H1 (cell line): ENCODE data around the gene PDE6B. TPM values are rescaled to one million over a fixed set of nuclear protein-coding genes. Genes with fewer than 3 reads are reported as not detected.

Source experiments
- CTCF ChIA-PET: fragments of 300-600 bp; sonication (Branson Sonifier 250); formaldehyde crosslinking; loops from one replicate; lab custom pipeline; 2021; ENCODE audit not compliant: partially characterized antibody; lab: Charles Lee
- POLR2A ChIA-PET: fragments of 300-600 bp; sonication (Branson Sonifier 250); formaldehyde crosslinking; loops from one replicate; lab custom pipeline; 2021; ENCODE audit warnings: inconsistent platforms; ENCODE audit not compliant: partially characterized antibody; lab: Charles Lee
- DNase-seq, 2 experiments: peaks; one replicate each; pipeline versions ENCODE4 v3.0.0 to v3.0.0-alpha.2; 2010 to 2022; ENCODE audit warnings: low spot score in 2 of 2, low read depth in 1 of 2, mixed read lengths in 1 of 2
- FAIRE-seq: peaks from 2 replicates; lab custom pipeline; 2011; peaks lifted over from hg19 to GRCh38; lab: Jason Lieb, UNC
- H2AFZ ChIP-seq: 2 replicates; pipeline ENCODE4 v1.8.1; 2012; ENCODE audit warnings: low read length, inconsistent platforms
- H2AK5ac ChIP-seq: 2 replicates; pipeline ENCODE4 v1.6.1; 2013; ENCODE audit warnings: low read depth, low read length
- H2BK120ac ChIP-seq: replicated peaks from 2 replicates; pipeline ENCODE3; 2013; ENCODE audit warnings: low read depth, low read length, inconsistent platforms
- H2BK12ac ChIP-seq: 2 replicates; pipeline ENCODE4 v1.6.1; 2013; ENCODE audit warnings: low read depth, low read length
- H2BK15ac ChIP-seq: 2 replicates; pipeline ENCODE4 v1.6.1; 2013; ENCODE audit warnings: low read length
- H2BK20ac ChIP-seq: 2 replicates; pipeline ENCODE4 v1.6.1; 2013; ENCODE audit warnings: low read length
- H2BK5ac ChIP-seq: 2 replicates; pipeline ENCODE4 v1.6.1; 2013; ENCODE audit warnings: low read depth, low read length
- H3K14ac ChIP-seq: 2 replicates; pipeline ENCODE4 v1.6.1; 2013; ENCODE audit warnings: inconsistent platforms; ENCODE audit not compliant: insufficient read length
- H3K18ac ChIP-seq: 2 replicates; pipeline ENCODE4 v1.6.1; 2013; ENCODE audit warnings: low read length; ENCODE audit errors: extremely low read depth
- H3K23ac ChIP-seq: 2 replicates; pipeline ENCODE4 v1.6.1; 2013; ENCODE audit warnings: inconsistent platforms; ENCODE audit not compliant: insufficient read length
- H3K23me2 ChIP-seq: 2 replicates; pipeline ENCODE4 v1.6.1; 2013; ENCODE audit warnings: low read depth, low read length
- H3K27ac ChIP-seq: 2 replicates; pipeline ENCODE4 v1.6.1; 2011; ENCODE audit warnings: low read depth, low read length, inconsistent platforms
- H3K27me3 ChIP-seq, 4 experiments: replicated peaks in 1 of 4; 1 replicate in 1 of 4; 2 replicates in 3 of 4; pipeline versions ENCODE4 v1.6.1 to v1.8.1; 2011 to 2013; ENCODE audit warnings: low read length in 3 of 4, mild to moderate bottlenecking in 3 of 4, inconsistent platforms in 2 of 4, mixed read lengths in 2 of 4, moderate library complexity in 1 of 4; ENCODE audit not compliant: control insufficient read depth in 3 of 4, insufficient read depth in 3 of 4; ENCODE audit errors: extremely low read depth in 1 of 4
- H3K36me3 ChIP-seq, 4 experiments: 2 replicates each; pipeline versions ENCODE4 v1.6.1 to v1.8.1; 2011 to 2013; ENCODE audit warnings: mild to moderate bottlenecking in 4 of 4, low read length in 3 of 4, moderate library complexity in 2 of 4, control low read depth in 1 of 4, inconsistent platforms in 1 of 4; ENCODE audit not compliant: insufficient read depth in 4 of 4, control insufficient read depth in 2 of 4
- H3K4ac ChIP-seq: replicated peaks from 2 replicates; pipeline ENCODE3; 2013; ENCODE audit warnings: low read length, low read depth, mixed read lengths, inconsistent platforms; ENCODE audit not compliant: insufficient read length
- H3K4me1 ChIP-seq, 4 experiments: replicated peaks in 1 of 4; 1 replicate in 1 of 4; 2 replicates in 3 of 4; pipeline versions ENCODE4 v1.6.1 to v1.8.1; 2011 to 2013; ENCODE audit warnings: low read length in 3 of 4, inconsistent platforms in 2 of 4, mixed read lengths in 1 of 4; ENCODE audit not compliant: insufficient read depth in 4 of 4, control insufficient read depth in 3 of 4
- H3K4me2 ChIP-seq, 2 experiments: 2 replicates each; pipeline versions ENCODE4 v1.6.1 to v1.8.1; 2011 to 2013; ENCODE audit warnings: low read depth in 2 of 2, low read length in 2 of 2, control low read depth in 1 of 2, inconsistent platforms in 1 of 2, mild to moderate bottlenecking in 1 of 2; ENCODE audit not compliant: insufficient read depth in 1 of 2
- H3K4me3 ChIP-seq, 4 experiments: fragments of 200-600, 300-600 bp in 1 of 4; sonication (generic), shearing (Covaris generic), sonication (Bioruptor Twin) in 1 of 4; 2 replicates each; pipeline versions ENCODE4 v1.5.1 to v1.8.1; 2011 to 2016; ENCODE audit warnings: low read length in 4 of 4, low read depth in 3 of 4, control low read depth in 2 of 4, inconsistent platforms in 2 of 4, mild to moderate bottlenecking in 2 of 4, mixed read lengths in 1 of 4, moderate library complexity in 1 of 4; ENCODE audit not compliant: insufficient read depth in 2 of 4; ENCODE audit errors: extremely low read depth in 1 of 4
- H3K56ac ChIP-seq: replicated peaks from 2 replicates; pipeline ENCODE3; 2013; ENCODE audit warnings: low read depth, mild to moderate bottlenecking, mixed read lengths, low read length, inconsistent platforms; ENCODE audit not compliant: insufficient read length
- H3K79me1 ChIP-seq: 2 replicates; pipeline ENCODE4 v1.6.1; 2013; ENCODE audit warnings: low read depth, low read length, control low read depth
- H3K79me2 ChIP-seq, 2 experiments: 2 replicates each; pipeline versions ENCODE4 v1.6.1 to v1.8.1; 2012 to 2013; ENCODE audit warnings: low read length in 2 of 2, mild to moderate bottlenecking in 2 of 2, inconsistent platforms in 1 of 2; ENCODE audit not compliant: insufficient read depth in 2 of 2, control insufficient read depth in 1 of 2
- H3K9ac ChIP-seq, 4 experiments: replicated peaks in 1 of 4; 1 replicate in 1 of 4; 2 replicates in 3 of 4; pipeline versions ENCODE4 v1.6.1 to v1.8.1; 2011 to 2013; ENCODE audit warnings: low read depth in 3 of 4, low read length in 3 of 4, control low read depth in 2 of 4, mild to moderate bottlenecking in 2 of 4, moderate library complexity in 2 of 4, inconsistent platforms in 1 of 4; ENCODE audit errors: extremely low read depth in 1 of 4
- H3K9me3 ChIP-seq, 2 experiments: 2 replicates each; pipeline versions ENCODE4 v1.6.1 to v1.8.1; 2012 to 2013; ENCODE audit warnings: mild to moderate bottlenecking in 2 of 2, moderate library complexity in 2 of 2, control low read depth in 1 of 2, inconsistent platforms in 1 of 2, low read depth in 1 of 2, low read length in 1 of 2, mixed read lengths in 1 of 2; ENCODE audit not compliant: insufficient read depth in 2 of 2
- H4K20me1 ChIP-seq, 2 experiments: replicated peaks in 1 of 2; 2 replicates each; pipeline versions ENCODE3 to v1.8.1; 2011 to 2013; ENCODE audit warnings: inconsistent platforms in 2 of 2, low read length in 2 of 2, mild to moderate bottlenecking in 1 of 2; ENCODE audit not compliant: insufficient read depth in 2 of 2, control insufficient read depth in 1 of 2
- H4K5ac ChIP-seq: 2 replicates; pipeline ENCODE4 v1.6.1; 2013; ENCODE audit warnings: low read length, low read depth, mixed read lengths, inconsistent platforms; ENCODE audit not compliant: insufficient read length
- H4K8ac ChIP-seq: 2 replicates; pipeline ENCODE4 v1.8.0; 2013; ENCODE audit warnings: mild to moderate bottlenecking, moderate library complexity, low read length, inconsistent platforms; ENCODE audit not compliant: insufficient read depth; ENCODE audit errors: extremely low read depth
- H4K91ac ChIP-seq: replicated peaks from 2 replicates; pipeline ENCODE3; 2013; ENCODE audit warnings: low read length, mixed read lengths, inconsistent platforms; ENCODE audit not compliant: insufficient read length
- CTBP2 ChIP-seq: IDR thresholded peaks from 2 replicates; pipeline ENCODE4 v1.7.0; 2011; ENCODE audit warnings: borderline replicate concordance, mild to moderate bottlenecking, moderate library complexity, mixed read lengths, low read length; ENCODE audit not compliant: insufficient read depth, insufficient read length
- E2F6 ChIP-seq: IDR thresholded peaks from 2 replicates; pipeline ENCODE4 v1.6.1; 2012; ENCODE audit warnings: inconsistent platforms
- GABPA ChIP-seq: IDR thresholded peaks from 2 replicates; pipeline ENCODE4 v1.6.1; 2011; ENCODE audit warnings: mild to moderate bottlenecking, low read length, moderate library complexity, borderline replicate concordance; ENCODE audit not compliant: insufficient read depth
- HDAC2 ChIP-seq, 2 experiments: fragments of 300-600 bp in 1 of 2; sonication (generic) in 1 of 2; IDR thresholded peaks; 2 replicates each; pipeline ENCODE4 v1.6.1; 2011 to 2012; ENCODE audit warnings: low read depth in 2 of 2, low read length in 2 of 2, mild to moderate bottlenecking in 2 of 2, moderate library complexity in 2 of 2, borderline replicate concordance in 1 of 2, inconsistent platforms in 1 of 2
- MAX ChIP-seq: IDR thresholded peaks from 2 replicates; pipeline ENCODE4 v1.6.1; 2012; ENCODE audit warnings: inconsistent platforms
- PHF8 ChIP-seq: fragments of 200-600 bp; sonication (generic); conservative IDR thresholded peaks from 2 replicates; pipeline ENCODE4 v1.7.1; 2012; ENCODE audit warnings: low read depth, mild to moderate bottlenecking, inconsistent platforms, low read length, moderate library complexity
- POLR2AphosphoS5 ChIP-seq: IDR thresholded peaks from 2 replicates; pipeline ENCODE4 v1.6.1; 2011; ENCODE audit warnings: low read depth, low read length
- RBBP5 ChIP-seq: IDR thresholded peaks from 2 replicates; pipeline ENCODE4 v1.7.1; 2012; ENCODE audit warnings: low read depth, mild to moderate bottlenecking, inconsistent platforms, low read length, moderate library complexity, borderline replicate concordance
- SIN3A ChIP-seq, 2 experiments: IDR thresholded peaks in 1 of 2; conservative IDR thresholded peaks in 1 of 2; 2 replicates each; pipeline ENCODE4 v1.6.1; 2011 to 2012; ENCODE audit warnings: low read length in 2 of 2, improper control_type of control experiment in 1 of 2, low read depth in 1 of 2, mild to moderate bottlenecking in 1 of 2
- SIRT6 ChIP-seq: IDR thresholded peaks from one replicate; pipeline ENCODE4 v1.7.1; 2012; ENCODE audit warnings: low read length, inconsistent platforms
- whole genome bisulfite sequencing, 2 experiments: shearing (Covaris generic) in 1 of 2; methylation state at CpG; one replicate each; pipeline versions ENCODE4 v1.1.6 to v1.1.7; 2013 to 2015; ENCODE audit warnings: low lambda C conversion rate in 2 of 2, mixed read lengths in 2 of 2, inconsistent platforms in 1 of 2, low coverage in 1 of 2, missing lambda C conversion rate in 1 of 2; ENCODE audit not compliant: insufficient replicate concordance in 2 of 2, insufficient coverage in 1 of 2, insufficient read length in 1 of 2; ENCODE audit errors: extremely low coverage in 1 of 2, missing lambda C conversion rate in 1 of 2; 5-methylcytosine and 5-hydroxymethylcytosine counted together
- polyA plus RNA-seq, 7 experiments: library from polyadenylated mRNA; depleted of rRNA in 3 of 7; stranded (reverse) in 5 of 7; unstranded in 2 of 7; fragments of >200 nt in 5 of 7; fragments of 200-250 nt in 2 of 7; gene quantifications; 1 replicate in 5 of 7; 2 replicates in 1 of 7; 4 replicates in 1 of 7; pipeline versions ENCODE4 v1.2.1 to v1.2.3, GENCODE V29; 2011 to 2013; ENCODE audit warnings: missing spikeins in 2 of 7, mixed read lengths in 2 of 7
- total RNA-seq: library from RNA; stranded (reverse); fragmentation: NEBNext Ultra II Directional; extraction: Animal tissue kit (Norgen Biotek cat#: 25700); gene quantifications from 2 replicates; pipeline ENCODE4 v1.2.1, GENCODE V29; 2021

The PDE6B gene
- total and polyA plus RNA-seq, 2 of the 8 experiments (the other 6 are each of a cell fraction or from before 2014, with no cell fraction given) = 4.1 to 8.4 TPM

- Histone ChIP-seq H3K4me1 (peaks cover 0 to 20% (median 12%) of the 10 kb centered on the region in 4 experiments; a peak in 6 of 7 replicates), H2AFZ (0 out of 2 replicates have a peak within 1 kb of the TSS, but pooled peaks have one; percentile 40), H3K4me2 (peak within 1 kb of the TSS; percentile 79 to 100), H2AK5ac (no peak within 1 kb of the TSS), H2BK20ac (no peak within 1 kb of the TSS; the same call in 1 of the 2 replicates), H4K8ac (peak within 1 kb of the TSS; percentile 19; the same call in 1 of the 2 replicates), H3K9ac (0 out of 7 replicates have a peak within 1 kb of the TSS, but pooled peaks of 1 of the 4 experiments have one; percentile 21), H3K27me3 (peaks cover 62 to 82% (median 74%) of the 10 kb centered on the region in 4 experiments), H3K23me2 (peaks cover 15% of the 10 kb centered on the region), H4K91ac (peak within 1 kb of the TSS; percentile 76), H3K79me1 (no peaks in the 10 kb centered on the region), H2BK15ac (no peak within 1 kb of the TSS), H2BK120ac (no peak within 1 kb of the TSS), H3K56ac (no peak within 1 kb of the TSS), H4K20me1 (peaks cover 2 to 18% of the 10 kb centered on the region in 2 experiments), H3K23ac (no peak within 1 kb of the TSS), H3K14ac (no peak within 1 kb of the TSS), H3K4ac (no peak within 1 kb of the TSS), H2BK12ac (peak within 1 kb of the TSS; percentile 96; the same call in 1 of the 2 replicates), H3K18ac (peak within 1 kb of the TSS; percentile 83), H3K36me3 (no peaks in the 10 kb centered on the region), H2BK5ac (peak within 1 kb of the TSS; percentile 44; the same call in 1 of the 2 replicates), H3K27ac (no peak within 1 kb of the TSS), H3K9me3 (no peaks in the 10 kb centered on the region), H4K5ac (no peak within 1 kb of the TSS), H3K4me3 (peak within 1 kb of the TSS; percentile 55 to 77 (median 68)), H3K79me2 (no peaks in the 10 kb centered on the region)
- POLR2A ChIA-PET = interaction anchor here (1.0 to 1.6 kb wide), 7 partner anchors 76 to 238 kb away, joined by 3 to 8 read pairs (median 4); partner anchors contain the start of genes ATP5ME and MYL5
- DNase-seq (peak in 1 of 2 experiments; percentile 75), FAIRE-seq (no peak)
- no CpG with 5 or more reads among the region's 60 CpGs for WGBS, 2 experiments
- CTCF ChIA-PET = interaction anchor here (1.3 kb wide), 1 partner anchor 26 kb away, joined by 3 read pairs; no protein-coding TSS in a partner anchor
- TF ChIP-seq CTBP2 (peak; percentile 69), POLR2AphosphoS5 (no peak), HDAC2 (IDR thresholded peaks at IDR 0.05; ENCODE audit: borderline replicate concordance in 1 of 2, low read depth in 2 of 2, low read length in 2 of 2) (peak in 1 of 2 experiments; percentile 90; a peak in 1 of 4 replicates), SIRT6 (no peak), PHF8 (no peak), MAX (no peak), RBBP5 (no peak), E2F6 (0 out of 2 replicates have a peak, but pooled peaks have one; percentile 11), GABPA (no peak), SIN3A (conservative IDR thresholded peaks at IDR 0.05 in 1 of 2, IDR thresholded peaks at IDR 0.05 in 1 of 2; ENCODE audit: low read depth in 1 of 2, low read length in 2 of 2) (no peak)
Observed at GRCh38 chr4:576245-576821, 49.0 kb upstream of the PDE6B start, which contains the start of gene TMEM271. TSS of gene TMEM271 (minus strand) at chr4:576295. CDS start at chr4:576062, 233 bp downstream.
